ENCODE results near the gene ARHGAP30.
"Not testable (repeated sequence)": the region's sequence is repeated elsewhere in the genome, so short reads cannot be mapped to it uniquely, and the experiment has no call there.

Gene ARHGAP30

DNA sequence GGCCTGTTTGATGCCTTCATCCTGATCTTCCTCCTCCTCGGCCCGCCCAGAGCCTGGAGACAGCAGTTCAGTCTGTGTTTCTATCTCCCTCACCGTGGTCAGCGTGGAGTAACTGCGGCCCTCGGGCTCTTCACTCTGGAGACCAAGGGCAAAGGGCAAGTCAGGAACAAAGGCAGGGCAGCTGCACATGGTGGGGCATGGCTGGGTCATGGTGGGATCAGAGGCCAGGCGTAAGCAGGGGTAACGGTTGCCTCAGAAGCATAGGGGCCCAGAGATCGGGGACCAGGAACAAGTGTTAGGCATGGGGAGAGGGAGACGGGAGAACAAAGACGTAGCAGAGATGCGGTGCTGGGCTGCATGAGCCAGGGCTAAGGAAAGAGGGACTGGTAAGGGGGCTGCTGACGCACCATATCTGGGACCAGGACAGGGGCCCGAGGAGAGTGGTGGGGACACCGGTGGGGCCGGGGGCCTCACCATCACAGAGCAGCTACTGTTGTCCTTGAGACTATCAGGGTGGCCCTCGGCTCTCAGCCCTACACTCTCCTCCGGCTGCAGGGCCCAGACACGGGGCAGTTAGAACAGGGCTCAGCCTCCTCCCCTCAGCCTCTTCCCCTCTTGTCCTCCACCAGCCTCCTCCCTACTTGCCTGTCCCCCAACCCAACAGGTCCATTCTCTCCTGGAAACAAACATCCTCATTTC, 3.2 kb upstream of the ARHGAP30 start:
- no peak overlapping the region for H3K4me3 ChIP-seq (ENCODE audit: low read length)
- H2AFZ ChIP-seq (ENCODE audit: low read depth, low read length): no peak overlapping the region
- no peaks in the 10 kb centered on the region for H3K36me3 ChIP-seq (ENCODE audit: insufficient read depth, low read length)
- peaks cover 2% of the 10 kb centered on the region for H3K9me3 ChIP-seq (ENCODE audit: low read length)
- H3K27me3 ChIP-seq (ENCODE audit: insufficient read depth, low read length): peaks cover 7% of the 10 kb centered on the region
- peaks cover 9% of the 10 kb centered on the region for H3K4me1 ChIP-seq (ENCODE audit: insufficient read depth, low read length)

DNA sequence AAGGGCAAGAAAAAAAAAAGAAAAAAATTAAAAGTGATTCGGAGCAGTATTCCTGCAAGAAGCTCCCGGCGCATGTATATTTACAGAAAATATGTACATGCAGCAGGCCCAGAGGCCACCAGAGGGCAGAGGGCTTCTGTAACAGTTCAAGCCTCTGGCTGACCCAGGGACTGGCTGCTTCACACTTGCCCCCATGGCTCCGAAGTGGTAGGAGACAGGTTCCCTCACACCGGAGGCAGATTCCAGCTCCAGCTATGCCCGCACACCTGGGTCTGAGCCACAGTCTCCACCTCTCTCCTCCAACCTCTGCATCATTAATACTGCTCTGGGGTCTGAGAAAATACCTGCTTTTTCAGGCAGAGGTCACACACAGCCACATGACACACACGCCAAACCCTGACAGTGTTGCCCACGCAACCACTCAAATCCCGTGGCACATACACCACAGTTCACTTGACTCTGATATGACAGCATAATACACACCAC, 2.2 kb upstream of the ARHGAP30 start:
- Histone ChIP-seq H3K4me1 (ENCODE audit: insufficient read depth, low read length) (peaks cover 9% of the 10 kb centered on the region), H3K36me3 (ENCODE audit: insufficient read depth, low read length) (no peaks in the 10 kb centered on the region), H3K27me3 (ENCODE audit: insufficient read depth, low read length) (peaks cover 10% of the 10 kb centered on the region), H3K4me3 (ENCODE audit: low read length) (no peak overlapping the region), H3K9me3 (ENCODE audit: low read length) (peaks cover 2% of the 10 kb centered on the region), H2AFZ (ENCODE audit: low read depth, low read length) (no peak overlapping the region)

DNA sequence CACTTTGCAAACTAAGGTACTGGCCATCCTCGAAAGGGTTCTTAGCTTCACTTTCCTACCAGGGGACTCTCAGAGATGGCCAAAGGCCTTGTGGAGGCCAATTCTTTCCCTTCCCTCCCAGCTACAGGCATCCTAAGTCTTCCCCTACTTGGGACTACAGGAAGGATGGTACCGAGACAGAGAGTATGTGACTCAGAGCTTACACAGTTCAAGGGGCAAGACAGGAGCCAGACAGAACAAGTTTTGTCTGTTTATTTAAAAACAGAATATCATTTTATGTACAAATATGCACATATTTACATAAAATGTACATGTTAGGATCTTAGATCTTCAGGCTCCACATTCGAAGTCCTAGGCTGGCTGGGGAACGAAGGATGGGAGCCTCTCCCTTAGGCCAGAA, 1.1 kb upstream of the ARHGAP30 start:
- H3K9me3 ChIP-seq (ENCODE audit: low read length): peaks cover 2% of the 10 kb centered on the region
- no peaks in the 10 kb centered on the region for H3K36me3 ChIP-seq (ENCODE audit: insufficient read depth, low read length)
- no peak overlapping the region for H3K4me3 ChIP-seq (ENCODE audit: low read length)
- peaks cover 13% of the 10 kb centered on the region for H3K27me3 ChIP-seq (ENCODE audit: insufficient read depth, low read length)
- no peak overlapping the region for H2AFZ ChIP-seq (ENCODE audit: low read depth, low read length)
- peaks cover 9% of the 10 kb centered on the region for H3K4me1 ChIP-seq (ENCODE audit: insufficient read depth, low read length)

DNA sequence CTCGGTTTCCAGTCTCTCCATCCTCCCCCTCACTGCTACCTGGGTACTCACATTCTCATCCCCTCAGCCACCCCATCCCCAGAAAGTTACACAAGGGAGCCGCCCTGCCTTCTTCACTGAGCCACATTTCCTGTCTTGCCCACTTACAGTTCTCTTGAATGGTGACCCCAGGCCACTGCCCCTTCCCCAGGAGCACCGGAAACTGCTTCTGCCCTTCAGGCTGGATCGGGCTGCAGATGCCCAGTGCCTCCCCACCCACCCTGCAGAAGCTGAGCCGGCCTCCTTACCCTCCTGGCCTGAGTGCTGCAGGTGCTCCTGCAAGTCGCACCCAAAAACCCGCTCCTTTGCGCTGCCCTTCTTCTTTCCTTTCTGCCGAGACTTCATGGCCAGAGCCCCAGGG, 450 bp downstream of the ARHGAP30 start:
- peaks cover 2% of the 10 kb centered on the region for H3K9me3 ChIP-seq (ENCODE audit: low read length)
- no peak overlapping the region for H3K4me3 ChIP-seq (ENCODE audit: low read length)
- H3K36me3 ChIP-seq (ENCODE audit: insufficient read depth, low read length): no peaks in the 10 kb centered on the region
- no peak overlapping the region for H2AFZ ChIP-seq (ENCODE audit: low read depth, low read length)
- H3K4me1 ChIP-seq (ENCODE audit: insufficient read depth, low read length): peaks cover 9% of the 10 kb centered on the region
- peaks cover 19% of the 10 kb centered on the region for H3K27me3 ChIP-seq (ENCODE audit: insufficient read depth, low read length)

DNA sequence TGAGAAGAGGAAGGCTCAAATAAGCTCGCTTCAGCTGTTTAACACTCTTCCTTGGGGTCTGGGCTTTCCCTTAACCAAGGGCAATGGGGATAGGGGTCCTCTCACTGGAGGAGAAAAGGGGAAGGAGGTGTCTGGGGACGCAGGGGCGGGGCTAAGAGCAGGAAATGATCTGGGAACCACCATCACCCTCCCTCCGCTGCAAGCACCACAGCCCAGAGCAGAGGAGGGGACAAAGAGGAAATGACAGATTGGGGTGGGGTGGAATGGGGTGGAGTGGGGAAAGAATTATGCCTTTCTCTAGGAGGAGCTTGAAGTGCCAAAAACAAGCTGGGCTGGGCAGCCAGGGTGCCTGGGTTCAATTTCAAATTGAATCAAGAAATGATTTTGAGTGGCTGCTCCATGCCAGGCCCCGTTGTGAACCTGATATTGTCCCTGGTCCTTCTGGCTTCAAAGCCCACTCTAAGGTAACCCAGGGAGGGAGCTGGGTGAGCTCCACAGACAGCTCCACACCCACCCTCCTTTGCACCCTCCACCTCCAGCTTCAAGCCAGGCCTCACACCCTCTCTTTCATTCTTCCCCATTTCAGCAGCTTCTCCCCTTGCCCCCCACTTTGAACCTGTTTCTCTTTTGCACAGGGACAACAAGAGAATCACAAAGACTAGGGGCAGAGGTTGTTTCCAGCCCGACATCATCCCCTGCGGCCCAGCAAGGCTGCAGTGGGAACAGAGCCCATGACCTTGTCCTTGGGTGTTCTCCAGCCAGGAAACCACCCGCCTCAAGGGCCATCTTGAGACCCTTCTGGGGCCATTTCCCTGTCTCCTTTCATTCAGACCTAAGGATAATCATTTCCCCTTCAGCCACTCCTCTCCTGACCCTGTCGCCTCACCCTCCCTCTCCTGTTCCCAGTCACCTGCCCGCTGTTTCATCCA, 1.1 kb downstream of the ARHGAP30 start:
- no peaks in the 10 kb centered on the region for H3K36me3 ChIP-seq (ENCODE audit: insufficient read depth, low read length)
- H3K4me3 ChIP-seq (ENCODE audit: low read length): no peak overlapping the region
- no peak overlapping the region for H2AFZ ChIP-seq (ENCODE audit: low read depth, low read length)
- H3K27me3 ChIP-seq (ENCODE audit: insufficient read depth, low read length): peaks cover 19% of the 10 kb centered on the region
- peaks cover 2% of the 10 kb centered on the region for H3K9me3 ChIP-seq (ENCODE audit: low read length)
- peaks cover 9% of the 10 kb centered on the region for H3K4me1 ChIP-seq (ENCODE audit: insufficient read depth, low read length)

DNA sequence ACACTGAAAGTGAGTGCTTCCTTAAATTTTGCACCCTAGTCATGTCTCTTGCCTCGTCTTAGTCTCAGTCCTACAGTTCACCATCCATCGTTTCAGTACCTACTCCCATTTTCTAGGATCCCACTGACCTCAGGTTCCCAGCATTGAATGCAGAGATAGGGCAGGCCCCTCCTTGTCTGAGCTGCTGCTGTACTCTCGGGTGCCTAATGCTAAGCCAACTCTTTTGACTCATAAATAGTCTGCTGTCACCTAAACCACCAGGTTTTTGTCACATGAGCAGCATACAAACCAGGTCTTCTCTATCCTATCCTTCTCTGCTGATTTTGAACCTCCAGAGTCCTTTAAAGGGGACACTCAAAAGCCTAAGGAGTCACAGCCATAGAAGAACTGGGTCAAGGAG, 3.0 kb downstream of the ARHGAP30 start:
- H3K4me3 ChIP-seq (ENCODE audit: low read length): no peak overlapping the region
- H3K27me3 ChIP-seq (ENCODE audit: insufficient read depth, low read length): peaks cover 19% of the 10 kb centered on the region
- H3K4me1 ChIP-seq (ENCODE audit: insufficient read depth, low read length): no peaks in the 10 kb centered on the region
- H3K9me3 ChIP-seq (ENCODE audit: low read length): peaks cover 2% of the 10 kb centered on the region
- H3K36me3 ChIP-seq (ENCODE audit: insufficient read depth, low read length): no peaks in the 10 kb centered on the region
- H2AFZ ChIP-seq (ENCODE audit: low read depth, low read length): no peak overlapping the region

DNA sequence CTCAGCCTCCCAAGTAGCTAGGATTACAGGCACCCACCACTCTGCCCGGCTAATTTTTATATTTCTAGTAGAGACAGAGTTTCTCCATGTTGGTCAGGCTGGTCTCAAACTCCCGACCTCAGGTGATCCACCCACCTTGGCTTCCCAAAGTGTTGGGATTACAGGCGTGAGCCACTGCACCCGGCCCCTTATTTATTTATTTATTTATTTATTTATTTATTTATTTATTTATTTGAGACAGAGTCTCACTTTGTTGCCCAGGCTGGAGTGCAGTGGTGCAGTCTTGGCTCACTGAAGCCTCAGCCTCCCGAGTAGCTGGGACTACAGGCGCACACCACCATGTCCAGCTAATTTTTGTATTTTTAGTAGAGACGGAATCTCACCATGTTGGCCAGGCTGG, 4.0 kb downstream of the ARHGAP30 start:
- not testable (repeated sequence) for H3K36me3 ChIP-seq (ENCODE audit: insufficient read depth, low read length); H3K9me3 ChIP-seq (ENCODE audit: low read length); H3K4me1 ChIP-seq (ENCODE audit: insufficient read depth, low read length); H2AFZ ChIP-seq (ENCODE audit: low read depth, low read length); H3K4me3 ChIP-seq (ENCODE audit: low read length)
- peaks cover 19% of the 10 kb centered on the region for H3K27me3 ChIP-seq (ENCODE audit: insufficient read depth, low read length)

DNA sequence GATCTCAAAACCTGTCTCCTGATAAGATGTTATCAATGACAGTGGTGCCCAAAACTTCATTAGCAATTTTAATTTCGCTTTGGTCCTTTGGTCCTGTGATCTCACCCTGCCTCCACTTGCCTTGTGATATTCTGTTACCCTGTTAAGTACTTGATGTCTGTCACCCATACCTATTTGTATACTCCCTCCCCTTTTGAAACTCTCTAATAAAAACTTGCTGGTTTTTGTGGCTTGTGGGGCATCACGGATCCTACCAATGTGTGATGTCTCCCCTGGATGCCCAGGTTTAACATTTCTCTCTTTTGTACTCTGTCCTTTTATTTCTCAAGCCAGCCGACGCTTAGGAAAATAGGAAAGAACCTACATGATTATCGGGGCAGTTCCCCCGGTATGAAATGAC, 5.8 kb downstream of the ARHGAP30 start:
- not testable (repeated sequence) for H3K36me3 ChIP-seq (ENCODE audit: insufficient read depth, low read length); H3K9me3 ChIP-seq (ENCODE audit: low read length); H2AFZ ChIP-seq (ENCODE audit: low read depth, low read length); H3K4me1 ChIP-seq (ENCODE audit: insufficient read depth, low read length); H3K4me3 ChIP-seq (ENCODE audit: low read length)
- peaks cover 19% of the 10 kb centered on the region for H3K27me3 ChIP-seq (ENCODE audit: insufficient read depth, low read length)

DNA sequence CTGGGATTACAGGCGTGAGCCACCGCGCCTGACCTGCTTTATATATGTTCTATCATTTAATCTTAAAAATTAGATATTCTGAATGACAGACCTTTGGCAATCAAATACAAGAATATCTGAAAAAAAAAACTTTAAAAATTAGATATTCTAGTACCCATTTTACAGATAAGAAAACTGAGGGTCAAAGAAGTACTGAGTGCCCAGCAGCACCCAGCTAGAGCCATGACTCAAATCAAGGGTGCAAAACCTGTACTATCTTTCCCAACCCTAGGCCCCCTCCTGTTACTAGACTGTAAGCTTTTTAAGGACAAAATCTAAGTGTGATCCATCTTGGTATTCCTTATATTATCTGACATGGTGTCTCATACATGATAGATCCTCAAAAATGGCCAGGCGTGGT, 8.3 kb downstream of the ARHGAP30 start:
- Histone ChIP-seq H2AFZ (ENCODE audit: low read depth, low read length) (no peak overlapping the region), H3K4me1 (ENCODE audit: insufficient read depth, low read length) (no peaks in the 10 kb centered on the region), H3K9me3 (ENCODE audit: low read length) (no peaks in the 10 kb centered on the region), H3K27me3 (ENCODE audit: insufficient read depth, low read length) (peaks cover 7% of the 10 kb centered on the region), H3K36me3 (ENCODE audit: insufficient read depth, low read length) (no peaks in the 10 kb centered on the region), H3K4me3 (ENCODE audit: low read length) (no peak overlapping the region)

DNA sequence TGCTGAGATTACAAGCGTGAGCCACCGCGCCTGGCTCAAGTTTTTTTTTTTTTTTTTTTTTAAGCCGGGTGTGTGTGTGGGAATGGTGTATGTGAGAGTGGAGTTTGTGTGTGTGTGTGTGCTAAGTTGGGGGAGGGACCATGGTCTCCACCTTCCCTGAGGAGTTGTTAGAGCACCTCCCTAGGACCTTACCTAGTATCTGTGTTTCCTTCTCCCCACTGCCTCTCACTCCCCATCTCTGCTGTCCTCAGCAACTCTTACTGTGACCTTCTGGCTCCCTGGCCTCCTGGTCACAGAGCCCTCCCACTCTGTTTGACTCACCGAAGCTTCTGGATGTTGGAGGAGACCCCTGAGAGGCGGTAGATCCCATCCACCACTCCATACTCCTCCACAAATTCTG, 10.4 kb downstream of the ARHGAP30 start:
- H3K4me1 ChIP-seq (ENCODE audit: insufficient read depth, low read length): no peaks in the 10 kb centered on the region
- peaks cover under 1% of the 10 kb centered on the region for H3K27me3 ChIP-seq (ENCODE audit: insufficient read depth, low read length)
- no peak overlapping the region for H3K4me3 ChIP-seq (ENCODE audit: low read length)
- H3K36me3 ChIP-seq (ENCODE audit: insufficient read depth, low read length): no peaks in the 10 kb centered on the region
- H3K9me3 ChIP-seq (ENCODE audit: low read length): no peaks in the 10 kb centered on the region
- no peak overlapping the region for H2AFZ ChIP-seq (ENCODE audit: low read depth, low read length)

DNA sequence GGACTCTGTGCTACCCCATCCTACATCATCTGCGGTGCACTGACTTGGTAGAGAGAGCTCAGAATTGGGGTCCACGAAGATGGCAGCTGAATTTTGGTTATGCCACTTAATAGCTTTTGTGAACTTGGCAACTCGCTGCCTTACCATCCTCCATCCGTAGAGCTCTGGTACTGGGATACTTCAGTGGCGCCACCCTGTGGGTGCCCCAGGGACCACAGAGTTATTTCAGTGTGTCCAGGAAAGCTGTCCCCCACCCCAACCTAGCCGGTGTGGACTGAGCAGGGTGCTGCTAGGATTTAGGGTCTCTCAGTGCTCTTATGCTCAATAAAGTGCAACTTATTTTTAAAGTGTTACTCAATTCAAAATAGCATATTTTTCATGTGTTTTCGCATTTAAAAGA, 14.9 kb downstream of the ARHGAP30 start:
- Histone ChIP-seq H3K27me3 (ENCODE audit: insufficient read depth, low read length) (no peaks in the 10 kb centered on the region), H3K36me3 (ENCODE audit: insufficient read depth, low read length) (no peaks in the 10 kb centered on the region), H2AFZ (ENCODE audit: low read depth, low read length) (no peak overlapping the region), H3K4me3 (ENCODE audit: low read length) (no peak overlapping the region), H3K9me3 (ENCODE audit: low read length) (no peaks in the 10 kb centered on the region), H3K4me1 (ENCODE audit: insufficient read depth, low read length) (no peaks in the 10 kb centered on the region)

DNA sequence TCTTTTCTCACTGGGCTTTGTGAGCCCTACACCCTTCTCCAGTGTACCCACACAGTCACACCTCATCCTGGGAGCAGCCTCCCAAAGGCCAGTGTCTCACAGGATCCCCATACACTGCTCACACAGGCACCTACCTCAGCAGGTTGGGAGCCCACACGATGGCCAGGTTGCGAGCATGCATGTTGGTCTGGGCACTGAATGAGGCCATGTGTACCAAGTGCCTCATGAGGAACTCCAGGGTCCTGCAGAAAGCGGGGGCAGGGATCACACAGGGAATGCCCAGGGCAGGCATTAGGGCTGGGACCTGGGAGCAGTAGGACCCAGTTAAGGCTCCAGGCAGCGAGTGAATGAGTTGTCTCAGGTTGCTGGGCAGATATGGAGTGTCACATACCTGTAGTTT, 15.5 kb downstream of the ARHGAP30 start:
- no peaks in the 10 kb centered on the region for H3K9me3 ChIP-seq (ENCODE audit: low read length)
- H3K27me3 ChIP-seq (ENCODE audit: insufficient read depth, low read length): no peaks in the 10 kb centered on the region
- no peak overlapping the region for H2AFZ ChIP-seq (ENCODE audit: low read depth, low read length)
- H3K4me1 ChIP-seq (ENCODE audit: insufficient read depth, low read length): no peaks in the 10 kb centered on the region
- no peaks in the 10 kb centered on the region for H3K36me3 ChIP-seq (ENCODE audit: insufficient read depth, low read length)
- H3K4me3 ChIP-seq (ENCODE audit: low read length): no peak overlapping the region

DNA sequence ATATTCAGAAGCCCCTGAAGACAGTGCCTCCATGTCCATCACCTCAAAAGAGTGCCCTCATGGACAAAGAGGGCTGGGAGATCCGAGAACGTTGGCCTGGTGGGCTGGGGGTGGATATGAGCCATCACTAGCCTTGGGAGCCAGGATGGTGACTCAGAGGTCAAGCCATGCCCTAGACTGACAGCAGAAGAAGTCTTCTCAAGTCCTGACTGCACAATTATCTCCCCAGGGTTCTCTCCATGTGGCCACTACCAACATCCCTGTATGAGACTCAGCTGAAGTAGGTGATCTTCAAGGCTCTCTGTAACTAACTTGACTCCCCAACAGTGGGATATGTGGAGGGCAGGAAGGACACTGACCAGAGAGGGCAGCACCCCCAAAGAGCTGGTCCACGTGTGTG, 16.8 kb downstream of the ARHGAP30 start:
- no peak overlapping the region for H2AFZ ChIP-seq (ENCODE audit: low read depth, low read length)
- no peaks in the 10 kb centered on the region for H3K4me1 ChIP-seq (ENCODE audit: insufficient read depth, low read length)
- peaks cover 11% of the 10 kb centered on the region for H3K9me3 ChIP-seq (ENCODE audit: low read length)
- H3K36me3 ChIP-seq (ENCODE audit: insufficient read depth, low read length): no peaks in the 10 kb centered on the region
- no peak overlapping the region for H3K4me3 ChIP-seq (ENCODE audit: low read length)
- H3K27me3 ChIP-seq (ENCODE audit: insufficient read depth, low read length): no peaks in the 10 kb centered on the region
